Calu3 (cell line): ENCODE measurements around the gene CTDSP1. TPM values are rescaled to one million over a fixed set of nuclear protein-coding genes. Genes with fewer than 3 reads are reported as not detected.

Experiments used
- BruUV-seq: library from RNA; stranded (reverse); fragments of 400-500 nt; replicated peaks from 2 replicates; lab custom pipeline; 2021; lab: Mats Ljungman, UMichigan
- CTCF ChIA-PET: fragments of 300-600 bp; sonication (Branson Sonifier 250); formaldehyde crosslinking; loops from one replicate; lab custom pipeline; 2022; ENCODE audit warnings: antibody characterized with exemption; lab: Charles Lee
- DNase-seq: peaks from one replicate; pipeline ENCODE4 v3.0.0; 2022
- H3K27ac Mint-ChIP-seq: one replicate; pipeline ENCODE4 v1.8.0; 2022; ENCODE audit warnings: mixed read lengths; ENCODE audit not compliant: unreplicated experiment
- H3K27me3 Mint-ChIP-seq: one replicate; pipeline ENCODE4 v1.8.0; 2022; ENCODE audit warnings: mixed read lengths; ENCODE audit not compliant: unreplicated experiment
- H3K36me3 Mint-ChIP-seq: one replicate; pipeline ENCODE4 v1.8.0; 2022; ENCODE audit warnings: mild to moderate bottlenecking, moderate library complexity, mixed read lengths; ENCODE audit not compliant: insufficient read depth, unreplicated experiment
- H3K4me1 Mint-ChIP-seq: one replicate; pipeline ENCODE4 v1.8.0; 2022; ENCODE audit warnings: mild to moderate bottlenecking, low read depth, mixed read lengths; ENCODE audit not compliant: unreplicated experiment
- H3K4me3 Mint-ChIP-seq: one replicate; pipeline ENCODE4 v1.8.0; 2022; ENCODE audit warnings: mild to moderate bottlenecking, low read depth, moderate library complexity, mixed read lengths; ENCODE audit not compliant: unreplicated experiment
- H3K9me3 Mint-ChIP-seq: one replicate; pipeline ENCODE4 v1.8.0; 2022; ENCODE audit warnings: low read depth, mixed read lengths; ENCODE audit not compliant: unreplicated experiment
- intact Hi-C: fragments of 100-400 bp; cut with micrococcal nuclease; formaldehyde crosslinking; loops from one replicate; pipeline ENCODE4 v1.10.0; 2022; ENCODE audit not compliant: unreplicated experiment
- total RNA-seq: library from RNA; stranded (reverse); gene quantifications from 2 replicates; pipeline ENCODE4 v1.2.3, GENCODE V29; 2022
- TF ChIP-seq, protein P1 (sequence below): fragments of 200-600 bp; IDR thresholded peaks from one replicate; pipeline ENCODE4 v1.8.0; 2022; ENCODE audit warnings: antibody characterized with exemption; ENCODE audit not compliant: unreplicated experiment

The CTDSP1 gene
- total RNA-seq, 1 experiment from 2014 or later: 58.0 TPM

DNA sequence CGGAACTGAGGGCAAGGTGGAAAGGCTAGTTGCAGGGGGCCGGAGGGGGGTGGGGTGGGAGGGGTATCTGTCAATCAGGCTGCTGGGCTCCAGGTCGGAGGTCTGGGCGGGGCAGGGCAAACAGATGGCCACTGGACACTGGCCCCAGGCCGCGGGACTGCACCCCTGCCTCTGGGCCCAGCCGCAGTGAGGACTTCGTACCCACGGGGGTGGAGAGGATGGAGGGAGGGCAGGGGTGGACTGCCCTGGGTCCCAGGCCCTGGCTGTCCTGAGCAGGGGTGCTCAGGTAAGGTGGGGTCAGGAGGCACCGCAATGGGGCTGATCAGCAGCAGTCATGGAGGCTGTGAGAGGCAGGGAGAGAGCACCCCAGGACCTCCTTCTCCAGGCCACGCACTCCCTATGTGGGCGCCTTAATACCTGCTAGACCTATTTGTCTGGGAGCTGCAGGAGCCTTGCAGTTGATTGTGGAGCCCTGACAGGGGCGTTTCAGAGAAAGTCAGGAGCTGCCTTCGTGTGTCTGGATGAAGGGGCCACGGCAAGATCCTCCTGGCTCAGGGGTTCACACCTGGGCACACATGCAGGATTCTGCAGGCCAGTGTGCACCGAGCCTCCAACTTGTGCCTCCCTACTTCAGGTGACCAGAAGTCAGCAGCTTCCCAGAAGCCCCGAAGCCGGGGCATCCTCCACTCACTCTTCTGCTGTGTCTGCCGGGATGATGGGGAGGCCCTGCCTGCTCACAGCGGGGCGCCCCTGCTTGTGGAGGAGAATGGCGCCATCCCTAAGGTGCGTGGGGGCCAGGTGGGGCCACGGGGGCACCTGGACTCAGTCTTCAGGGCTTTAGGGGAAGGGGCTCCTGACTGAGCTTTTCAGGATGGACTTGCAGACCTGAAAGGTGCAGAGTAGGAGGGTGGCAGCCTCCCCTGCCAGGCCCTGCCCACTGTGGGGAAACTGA is 1.5 kb downstream of the CTDSP1 start:
- DNase-seq: no peak
- Mint-ChIP-seq H3K9me3 (no peaks in the 10 kb centered on the region), H3K27ac (no peak overlapping the region), H3K4me1 (peaks cover 31% of the 10 kb centered on the region), H3K27me3 (no peaks in the 10 kb centered on the region), H3K36me3 (peaks cover 77% of the 10 kb centered on the region), H3K4me3 (peak overlapping the region; percentile 98)
- no TSS peak for BruUV-seq
- CTCF ChIA-PET: no interaction called here
- intact Hi-C loops: no loop called here
- TF ChIP-seq, protein P1, sequence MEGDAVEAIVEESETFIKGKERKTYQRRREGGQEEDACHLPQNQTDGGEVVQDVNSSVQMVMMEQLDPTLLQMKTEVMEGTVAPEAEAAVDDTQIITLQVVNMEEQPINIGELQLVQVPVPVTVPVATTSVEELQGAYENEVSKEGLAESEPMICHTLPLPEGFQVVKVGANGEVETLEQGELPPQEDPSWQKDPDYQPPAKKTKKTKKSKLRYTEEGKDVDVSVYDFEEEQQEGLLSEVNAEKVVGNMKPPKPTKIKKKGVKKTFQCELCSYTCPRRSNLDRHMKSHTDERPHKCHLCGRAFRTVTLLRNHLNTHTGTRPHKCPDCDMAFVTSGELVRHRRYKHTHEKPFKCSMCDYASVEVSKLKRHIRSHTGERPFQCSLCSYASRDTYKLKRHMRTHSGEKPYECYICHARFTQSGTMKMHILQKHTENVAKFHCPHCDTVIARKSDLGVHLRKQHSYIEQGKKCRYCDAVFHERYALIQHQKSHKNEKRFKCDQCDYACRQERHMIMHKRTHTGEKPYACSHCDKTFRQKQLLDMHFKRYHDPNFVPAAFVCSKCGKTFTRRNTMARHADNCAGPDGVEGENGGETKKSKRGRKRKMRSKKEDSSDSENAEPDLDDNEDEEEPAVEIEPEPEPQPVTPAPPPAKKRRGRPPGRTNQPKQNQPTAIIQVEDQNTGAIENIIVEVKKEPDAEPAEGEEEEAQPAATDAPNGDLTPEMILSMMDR: no peak

DNA sequence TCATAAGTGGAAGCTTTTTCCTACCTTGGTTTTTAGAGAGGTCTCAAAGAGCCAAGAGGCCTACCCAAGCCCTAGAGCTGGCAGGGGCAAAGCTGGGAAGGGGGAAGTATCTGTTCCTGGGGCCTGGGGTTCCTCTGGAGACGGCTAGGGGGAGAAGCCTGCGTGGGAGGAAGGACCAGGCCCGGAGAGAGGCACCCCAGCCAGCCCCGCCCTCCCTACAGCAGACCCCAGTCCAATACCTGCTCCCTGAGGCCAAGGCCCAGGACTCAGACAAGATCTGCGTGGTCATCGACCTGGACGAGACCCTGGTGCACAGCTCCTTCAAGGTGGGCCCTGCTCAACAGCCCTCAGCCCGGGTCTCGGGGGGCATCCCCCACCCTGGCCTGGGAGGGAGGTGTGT is 2.2 kb downstream of the CTDSP1 start:
- no peak for DNase-seq
- CTCF ChIA-PET: no interaction called here
- H3K27ac Mint-ChIP-seq: no peak overlapping the region
- no peaks in the 10 kb centered on the region for H3K9me3 Mint-ChIP-seq
- H3K4me1 Mint-ChIP-seq: peaks cover 31% of the 10 kb centered on the region
- no peaks in the 10 kb centered on the region for H3K27me3 Mint-ChIP-seq
- H3K4me3 Mint-ChIP-seq: peak overlapping the region; percentile 7
- BruUV-seq: no TSS peak
- intact Hi-C loops: no loop called here
- H3K36me3 Mint-ChIP-seq: peaks cover 77% of the 10 kb centered on the region
- TF ChIP-seq, protein P1: no peak

DNA sequence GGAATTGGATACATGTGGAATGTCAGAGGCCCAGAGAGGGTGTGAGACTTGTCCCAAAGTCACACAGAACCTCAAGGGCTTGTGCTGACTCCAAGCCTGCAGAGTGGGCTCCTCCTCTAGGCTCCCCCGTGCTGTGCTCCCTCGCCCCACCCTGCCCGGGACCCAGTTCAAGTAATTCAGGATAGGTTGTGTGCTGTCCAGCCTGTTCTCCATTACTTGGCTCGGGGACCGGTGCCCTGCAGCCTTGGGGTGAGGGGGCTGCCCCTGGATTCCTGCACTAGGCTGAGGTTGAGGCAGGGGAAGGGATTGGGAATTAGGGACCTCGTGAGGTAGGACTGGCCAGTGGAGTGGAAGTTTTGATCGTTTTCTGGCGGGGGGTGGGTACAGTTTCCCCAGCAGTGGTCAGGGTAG is 2.8 kb downstream of the CTDSP1 start:
- Mint-ChIP-seq H3K36me3 (peaks cover 77% of the 10 kb centered on the region), H3K27me3 (no peaks in the 10 kb centered on the region), H3K4me3 (peak overlapping the region; percentile 7), H3K27ac (no peak overlapping the region), H3K9me3 (no peaks in the 10 kb centered on the region), H3K4me1 (peaks cover 31% of the 10 kb centered on the region)
- CTCF ChIA-PET: no interaction called here
- TF ChIP-seq, protein P1: no peak
- no TSS peak for BruUV-seq
- intact Hi-C loops: no loop called here
- DNase-seq: no peak

DNA sequence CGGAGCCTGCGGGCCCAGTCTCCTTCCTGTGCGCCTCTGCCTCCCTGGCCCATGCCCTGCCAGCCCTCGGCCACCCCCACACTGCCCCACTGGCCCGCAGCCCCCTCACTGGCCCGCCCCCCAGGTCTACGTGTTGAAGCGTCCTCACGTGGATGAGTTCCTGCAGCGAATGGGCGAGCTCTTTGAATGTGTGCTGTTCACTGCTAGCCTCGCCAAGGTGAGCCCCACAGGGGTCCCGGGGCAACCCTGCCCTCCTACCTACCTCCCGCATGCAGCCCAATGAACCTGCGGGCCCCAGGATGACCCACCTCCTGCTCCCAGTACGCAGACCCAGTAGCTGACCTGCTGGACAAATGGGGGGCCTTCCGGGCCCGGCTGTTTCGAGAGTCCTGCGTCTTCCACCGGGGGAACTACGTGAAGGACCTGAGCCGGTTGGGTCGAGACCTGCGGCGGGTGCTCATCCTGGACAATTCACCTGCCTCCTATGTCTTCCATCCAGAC is 3.3 kb downstream of the CTDSP1 start:
- CTCF ChIA-PET: no interaction called here
- H3K4me1 Mint-ChIP-seq: peaks cover 31% of the 10 kb centered on the region

More for the DNA sequence above, 3.3 kb downstream of the CTDSP1 start:
- DNase-seq: no peak
- H3K27ac Mint-ChIP-seq: no peak overlapping the region
- H3K36me3 Mint-ChIP-seq: peaks cover 77% of the 10 kb centered on the region
- BruUV-seq: no TSS peak
- H3K27me3 Mint-ChIP-seq: no peaks in the 10 kb centered on the region
- H3K9me3 Mint-ChIP-seq: no peaks in the 10 kb centered on the region
- intact Hi-C loops: no loop called here
- TF ChIP-seq, protein P1: no peak
- no peak overlapping the region for H3K4me3 Mint-ChIP-seq
